Pancreas (tissue), 10 donors: ENCODE results near the gene CTNNA2. TPM values are rescaled to one million over a fixed set of nuclear protein-coding genes. Genes with fewer than 3 reads are reported as not detected.

Experiments
- ATAC-seq, 4 donors: fragments of 200-7000 bp; cut with Tn5 transposase; one replicate each; pipeline versions ENCODE4 v1.8.0 to v1.9.1; 2020; ENCODE audit warnings: mild to moderate bottlenecking in 4 of 4, moderate library complexity in 4 of 4
- DNase-seq, 6 donors: peaks; one replicate each; pipeline ENCODE4 v3.0.0-alpha.2; 2020
- FAIRE-seq: peaks from 2 replicates; lab custom pipeline; 2012; peaks lifted over from hg19 to GRCh38; lab: Jason Lieb, UNC
- H3K27ac ChIP-seq, 4 donors: fragments of 200-600 bp; sonication (generic); 1 replicate in 3 of 4; 2 replicates in 1 of 4; pipeline versions ENCODE4 v1.5.0 to v1.8.0; 2020
- H3K27me3 ChIP-seq, 4 donors: fragments of 200-600 bp; one replicate each; pipeline ENCODE4 v1.8.0; 2021
- H3K36me3 ChIP-seq, 3 donors: fragments of 200-600 bp; sonication (generic) in 1 of 3; one replicate each; pipeline versions ENCODE4 v1.5.0 to v1.8.0; 2020 to 2021
- H3K4me1 ChIP-seq, 3 donors: fragments of 200-600 bp; one replicate each; pipeline ENCODE4 v1.8.0; 2021
- H3K4me3 ChIP-seq, 4 donors: fragments of 200-600 bp; sonication (generic) in 2 of 4; one replicate each; pipeline versions ENCODE4 v1.5.0 to v1.8.0; 2020 to 2021
- H3K9me3 ChIP-seq, 4 donors: fragments of 200-600 bp; one replicate each; pipeline ENCODE4 v1.8.0; 2021
- CTCF ChIP-seq, 4 donors: fragments of 200-600 bp; sonication (generic) in 3 of 4; IDR thresholded peaks; one replicate each; pipeline versions ENCODE4 v1.5.0 to v1.8.0; 2021; ENCODE audit warnings: antibody characterized with exemption in 4 of 4
- WGBS, 2 donors: extraction: QIAGEN DNeasy Blood & Tissue Kit; methylation state at CpG; one replicate each; pipeline ENCODE4 v1.1.7; 2013; 5-methylcytosine and 5-hydroxymethylcytosine counted together
- intact Hi-C, 3 donors: fragments of 100-400 bp; cut with DNase I; formaldehyde crosslinking; loops; one replicate each; pipeline versions ENCODE4 v1.11.1 to v1.14.2; 2022
- polyA plus RNA-seq, 2 donors: library from polyadenylated mRNA; stranded (reverse); fragments of 200-250 nt; gene quantifications; one replicate each; pipeline ENCODE4 v1.2.3, GENCODE V29; 2013
- total RNA-seq, 6 donors: library from RNA; stranded (reverse); fragmentation: NEBNext Ultra II Directional in 4 of 6; extraction: Animal tissue kit (Norgen Biotek cat#: 25700) in 4 of 6; gene quantifications; one replicate each; pipeline versions ENCODE4 v1.2.1 to v1.2.4, GENCODE V29; 2021 to 2023
- donor health status: healthy with polysubstance abuse.
- donor health status: DM: no; HTN: no; CAD: no; lungs with moderate emphysema.
- donor health status: DM: no; HTN: no; CAD: no.
- donor health status: control.
- donor health status: control.
- donor health status: Bipolar disorder and iron deficiency.
- donor health status: DM: yes; HTN: yes; CAD: no.
- donor health status: DM: no; HTN: no; CAD: no.
- donor health status: DM: no; HTN: no; CAD: no.
- donor health status: DM: yes; HTN: yes; CAD: no.

CTNNA2 gene
- total and polyA plus RNA-seq, 8 donors, result 0.25 to 12.1 (median 2.1) TPM

GRCh38 chr2:79960035-79960434 is 447.2 kb downstream of the CTNNA2 start:
- ATAC-seq, result no peak
- no peaks in the 10 kb centered on the region for H3K27me3 ChIP-seq
- no peak for DNase-seq
- TF ChIP-seq CTCF (IDR thresholded peaks at IDR 0.05), result no peak
- H3K4me1 ChIP-seq, result no peaks in the 10 kb centered on the region
- H3K36me3 ChIP-seq, result no peaks in the 10 kb centered on the region
- H3K4me3 ChIP-seq, result no peak overlapping the region
- intact Hi-C loops, result no loop called here
- H3K27ac ChIP-seq, result no peak overlapping the region
- no peaks in the 10 kb centered on the region for H3K9me3 ChIP-seq
- no peak for FAIRE-seq

GRCh38 chr2:79960519-79960918 is 447.7 kb downstream of the CTNNA2 start:
- no peak for ATAC-seq
- Histone ChIP-seq H3K36me3 (no peaks in the 10 kb centered on the region), H3K27me3 (no peaks in the 10 kb centered on the region), H3K4me1 (no peaks in the 10 kb centered on the region), H3K9me3 (no peaks in the 10 kb centered on the region), H3K4me3 (no peak overlapping the region), H3K27ac (no peak overlapping the region)
- no peak for FAIRE-seq
- no peak for TF ChIP-seq CTCF (IDR thresholded peaks at IDR 0.05)
- intact Hi-C loops, result no loop called here
- DNase-seq, result no peak
- 28% methylated on average over 4 of the region's 4 CpGs for WGBS, 2 donors

GRCh38 chr2:79964966-79965365 is 452.1 kb downstream of the CTNNA2 start:
- FAIRE-seq (no peak), ATAC-seq (no peak), DNase-seq (no peak)
- no peak for TF ChIP-seq CTCF (IDR thresholded peaks at IDR 0.05)
- Histone ChIP-seq H3K27me3 (no peaks in the 10 kb centered on the region), H3K36me3 (no peaks in the 10 kb centered on the region), H3K9me3 (no peaks in the 10 kb centered on the region), H3K27ac (no peak overlapping the region), H3K4me1 (no peaks in the 10 kb centered on the region), H3K4me3 (no peak overlapping the region)
- intact Hi-C loops, result no loop called here
- 38 to 46% methylated on average over 5 of the region's 5 CpGs for WGBS, 2 donors

GRCh38 chr2:79966369-79966768 is 453.5 kb downstream of the CTNNA2 start:
- intact Hi-C loops, result no loop called here
- no peak for TF ChIP-seq CTCF (IDR thresholded peaks at IDR 0.05)
- Histone ChIP-seq H3K9me3 (no peaks in the 10 kb centered on the region), H3K27ac (no peak overlapping the region), H3K4me1 (no peaks in the 10 kb centered on the region), H3K4me3 (no peak overlapping the region), H3K36me3 (no peaks in the 10 kb centered on the region), H3K27me3 (no peaks in the 10 kb centered on the region)
- WGBS, 2 donors, result 69 to 88% methylated on average over 5 of the region's 5 CpGs
- DNase-seq, result no peak
- FAIRE-seq, result no peak
- no peak for ATAC-seq

- 68 to 82% methylated on average over 6 of the region's 6 CpGs for WGBS, 2 donors
- no peak overlapping the region for H3K27ac ChIP-seq
- FAIRE-seq (no peak), ATAC-seq (no peak), DNase-seq (no peak)
- TF ChIP-seq CTCF (IDR thresholded peaks at IDR 0.05), result no peak
- no peaks in the 10 kb centered on the region for H3K27me3 ChIP-seq
- H3K9me3 ChIP-seq, result no peaks in the 10 kb centered on the region
- H3K4me1 ChIP-seq, result no peaks in the 10 kb centered on the region
- intact Hi-C loops, result no loop called here
- H3K36me3 ChIP-seq, result no peaks in the 10 kb centered on the region
- no peak overlapping the region for H3K4me3 ChIP-seq
Measured at GRCh38 chr2:79966882-79967281, 454.0 kb downstream of the CTNNA2 start.
